ENCODE measurements around the gene MRPL37. TPM values are rescaled to one million over a fixed set of nuclear protein-coding genes. Genes with fewer than 3 reads are reported as not detected.

The MRPL37 gene
- total RNA-seq, 1 donor from 2014 or later, result 80.0 TPM

GRCh38 chr1:54257876-54258275 is 57.9 kb downstream of the MRPL37 start:
- no peaks in the 10 kb centered on the region for H3K79me2 ChIP-seq (ENCODE audit: insufficient read depth, low read length)
- no peak overlapping the region for H2AFZ ChIP-seq (ENCODE audit: low read depth, low read length)
- peaks cover 26% of the 10 kb centered on the region for H3K4me1 Mint-ChIP-seq (ENCODE audit: low read depth, unreplicated experiment)
- no peaks in the 10 kb centered on the region for H3K9me3 ChIP-seq (ENCODE audit: insufficient read depth, low read depth, low read length)
- H4K20me1 ChIP-seq (ENCODE audit: insufficient read depth, low read length), result peaks cover 24% of the 10 kb centered on the region
- no peak overlapping the region for H3K27ac ChIP-seq (ENCODE audit: low read depth, low read length)
- H3K36me3 ChIP-seq (ENCODE audit: insufficient read depth, low read length), result no peaks in the 10 kb centered on the region
- no peaks in the 10 kb centered on the region for H3K27me3 ChIP-seq (ENCODE audit: insufficient read depth, low read length)
- no peak overlapping the region for H3K4me2 ChIP-seq (ENCODE audit: low read length)
- no peak overlapping the region for H3K4me3 ChIP-seq (ENCODE audit: insufficient read depth, low read depth, low read length)
- H3K9ac ChIP-seq (ENCODE audit: low read length), result no peak overlapping the region
- DNase-seq (ENCODE audit: low read depth), result no peak
- TF ChIP-seq EZH2 (IDR thresholded peaks at IDR 0.05; ENCODE audit: insufficient read depth, low read length) (no peak), CTCF (IDR thresholded peaks at IDR 0.05; ENCODE audit: insufficient read depth, low read depth, low read length) (no peak)
- H3K9me3 Mint-ChIP-seq (ENCODE audit: unreplicated experiment), result no peaks in the 10 kb centered on the region
- H3K36me3 Mint-ChIP-seq (ENCODE audit: low read depth, unreplicated experiment), result peaks cover 12% of the 10 kb centered on the region
- no peaks in the 10 kb centered on the region for H3K27me3 Mint-ChIP-seq (ENCODE audit: low read depth, unreplicated experiment)
- H3K4me1 ChIP-seq (ENCODE audit: insufficient read depth, low read length), result peaks cover 19% of the 10 kb centered on the region
- no peak overlapping the region for H3K27ac Mint-ChIP-seq (ENCODE audit: unreplicated experiment)
- FAIRE-seq, result no peak
- no peak overlapping the region for H3K4me3 Mint-ChIP-seq (ENCODE audit: unreplicated experiment)

- Histone ChIP-seq H3K9me3 (ENCODE audit: insufficient read depth, low read depth, low read length) (no peaks in the 10 kb centered on the region), H3K79me2 (ENCODE audit: insufficient read depth, low read length) (no peaks in the 10 kb centered on the region), H2AFZ (ENCODE audit: low read depth, low read length) (no peak overlapping the region), H3K9ac (ENCODE audit: low read length) (no peak overlapping the region), H3K4me3 (ENCODE audit: insufficient read depth, low read depth, low read length) (no peak overlapping the region), H3K4me2 (ENCODE audit: low read length) (no peak overlapping the region), H4K20me1 (ENCODE audit: insufficient read depth, low read length) (peaks cover 38% of the 10 kb centered on the region), H3K27ac (ENCODE audit: low read depth, low read length) (no peak overlapping the region), H3K27me3 (ENCODE audit: insufficient read depth, low read length) (no peaks in the 10 kb centered on the region), H3K36me3 (ENCODE audit: insufficient read depth, low read length) (no peaks in the 10 kb centered on the region), H3K4me1 (ENCODE audit: insufficient read depth, low read length) (peaks cover 3% of the 10 kb centered on the region)
- H3K27me3 Mint-ChIP-seq (ENCODE audit: low read depth, unreplicated experiment), result no peaks in the 10 kb centered on the region
- peaks cover 11% of the 10 kb centered on the region for H3K4me1 Mint-ChIP-seq (ENCODE audit: low read depth, unreplicated experiment)
- DNase-seq (ENCODE audit: low read depth) (no peak), FAIRE-seq (no peak)
- peaks cover 16% of the 10 kb centered on the region for H3K36me3 Mint-ChIP-seq (ENCODE audit: low read depth, unreplicated experiment)
- H3K9me3 Mint-ChIP-seq (ENCODE audit: unreplicated experiment), result no peaks in the 10 kb centered on the region
- TF ChIP-seq CTCF (IDR thresholded peaks at IDR 0.05; ENCODE audit: insufficient read depth, low read depth, low read length), result no peak
- no peak for TF ChIP-seq EZH2 (IDR thresholded peaks at IDR 0.05; ENCODE audit: insufficient read depth, low read length)
- no peak overlapping the region for H3K4me3 Mint-ChIP-seq (ENCODE audit: unreplicated experiment)
- no peak overlapping the region for H3K27ac Mint-ChIP-seq (ENCODE audit: unreplicated experiment)
These were observed 59.7 kb downstream of the MRPL37 start for GRCh38 chr1:54259546-54260140.

GRCh38 chr1:54260810-54261209 is 60.8 kb downstream of the MRPL37 start:
- no peak overlapping the region for H3K4me3 Mint-ChIP-seq (ENCODE audit: unreplicated experiment)
- no peaks in the 10 kb centered on the region for H3K9me3 Mint-ChIP-seq (ENCODE audit: unreplicated experiment)
- no peak overlapping the region for H3K27ac ChIP-seq (ENCODE audit: low read depth, low read length)
- no peak overlapping the region for H3K4me3 ChIP-seq (ENCODE audit: insufficient read depth, low read depth, low read length)
- H3K4me2 ChIP-seq (ENCODE audit: low read length), result no peak overlapping the region
- H3K4me1 ChIP-seq (ENCODE audit: insufficient read depth, low read length), result no peaks in the 10 kb centered on the region
- H3K9me3 ChIP-seq (ENCODE audit: insufficient read depth, low read depth, low read length), result no peaks in the 10 kb centered on the region
- no peak overlapping the region for H2AFZ ChIP-seq (ENCODE audit: low read depth, low read length)
- no peaks in the 10 kb centered on the region for H3K27me3 Mint-ChIP-seq (ENCODE audit: low read depth, unreplicated experiment)
- H3K27me3 ChIP-seq (ENCODE audit: insufficient read depth, low read length), result no peaks in the 10 kb centered on the region
- peaks cover 49% of the 10 kb centered on the region for H4K20me1 ChIP-seq (ENCODE audit: insufficient read depth, low read length)
- peaks cover 20% of the 10 kb centered on the region for H3K36me3 Mint-ChIP-seq (ENCODE audit: low read depth, unreplicated experiment)
- no peak for DNase-seq (ENCODE audit: low read depth)
- no peaks in the 10 kb centered on the region for H3K79me2 ChIP-seq (ENCODE audit: insufficient read depth, low read length)
- H3K27ac Mint-ChIP-seq (ENCODE audit: unreplicated experiment), result peak overlapping the region; percentile 18
- peaks cover 11% of the 10 kb centered on the region for H3K4me1 Mint-ChIP-seq (ENCODE audit: low read depth, unreplicated experiment)
- FAIRE-seq, result no peak
- H3K36me3 ChIP-seq (ENCODE audit: insufficient read depth, low read length), result no peaks in the 10 kb centered on the region
- no peak overlapping the region for H3K9ac ChIP-seq (ENCODE audit: low read length)
- TF ChIP-seq CTCF (IDR thresholded peaks at IDR 0.05; ENCODE audit: insufficient read depth, low read depth, low read length) (no peak), EZH2 (IDR thresholded peaks at IDR 0.05; ENCODE audit: insufficient read depth, low read length) (no peak)

Measured in astrocyte (in vitro differentiated cells and primary cell).